K562 (cell line): ENCODE measurements around the gene ADGRF1. TPM values are rescaled to one million over a fixed set of nuclear protein-coding genes. Genes with fewer than 3 reads are reported as not detected.

Experiments
- ATAC-seq: fragments of 200-7000 bp; cut with Tn5 transposase; 3 replicates; pipeline ENCODE4 v1.9.1; 2020; ENCODE audit warnings: moderate library complexity
- BruUV-seq: library from RNA; stranded (reverse); fragments of 400-500 nt; replicated peaks from 2 replicates; lab custom pipeline; 2021; lab: Mats Ljungman, UMichigan
- CTCF ChIA-PET: fragments of 300-600 bp; formaldehyde crosslinking; extraction: SDS; loops from one replicate; lab custom pipeline; 2021; ENCODE audit warnings: low intra/inter-chr PET ratio; lab: Yijun Ruan, JAX
- POLR2A ChIA-PET: fragments of 300-600, 350-650 bp; sonication (Branson Sonifier 250); formaldehyde crosslinking; extraction: SDS; loops from one replicate; lab custom pipeline; 2021; ENCODE audit warnings: antibody characterized with exemption, inconsistent platforms; lab: Yijun Ruan, JAX
- DNase-seq, 4 experiments: peaks; one replicate each; pipeline versions ENCODE4 v3.0.0 to v3.0.0-alpha.2; 2011 to 2018; ENCODE audit warnings: low spot score in 3 of 4, mixed read lengths in 3 of 4; ENCODE audit errors: extremely low read depth in 1 of 4
- FAIRE-seq: peaks from 2 replicates; lab custom pipeline; 2011; peaks lifted over from hg19 to GRCh38; lab: Jason Lieb, UNC
- H2AFZ ChIP-seq: 2 replicates; pipeline ENCODE4 v1.6.0; 2011; ENCODE audit warnings: low read depth, low read length, control low read depth, inconsistent platforms
- H3K27ac ChIP-seq: fragments of 200-600 bp; 3 replicates; pipeline ENCODE4 v1.8.0; 2011; ENCODE audit warnings: low read depth, mild to moderate bottlenecking, control low read depth, inconsistent platforms, low read length, moderate library complexity, mixed read lengths; ENCODE audit errors: extremely low read depth
- H3K27me3 ChIP-seq, 2 experiments: fragments of 300-600 bp in 1 of 2; 2 replicates in 1 of 2; 3 replicates in 1 of 2; pipeline versions ENCODE4 v1.6.0 to v1.8.0; 2011; ENCODE audit warnings: inconsistent platforms in 2 of 2, low read length in 2 of 2, mild to moderate bottlenecking in 1 of 2, mixed read lengths in 1 of 2, moderate library complexity in 1 of 2; ENCODE audit not compliant: control insufficient read depth in 2 of 2, insufficient read depth in 2 of 2
- H3K36me3 ChIP-seq: fragments of 300-600 bp; 3 replicates; pipeline ENCODE4 v1.8.0; 2011; ENCODE audit warnings: mild to moderate bottlenecking, low read length, inconsistent platforms; ENCODE audit not compliant: control insufficient read depth, insufficient read depth
- H3K4me1 ChIP-seq, 2 experiments: fragments of 200-600 bp in 1 of 2; replicated peaks in 1 of 2; 2 replicates in 1 of 2; 3 replicates in 1 of 2; pipeline versions ENCODE4 v1.5.1 to v1.8.0; 2011; ENCODE audit warnings: inconsistent platforms in 2 of 2, low read length in 2 of 2, mild to moderate bottlenecking in 1 of 2, mixed read lengths in 1 of 2, moderate library complexity in 1 of 2; ENCODE audit not compliant: control insufficient read depth in 2 of 2, insufficient read depth in 2 of 2
- H3K4me2 ChIP-seq: 2 replicates; pipeline ENCODE4 v1.6.1; 2011; ENCODE audit warnings: low read length, control low read depth, inconsistent platforms, mixed read lengths; ENCODE audit not compliant: insufficient read depth
- H3K4me3 ChIP-seq: fragments of 200-600 bp; sonication (generic), shearing (Covaris generic); 2 replicates; pipeline ENCODE4 v1.5.1; 2016; ENCODE audit warnings: control low read depth, inconsistent platforms
- H3K79me2 ChIP-seq: fragments of 200-600 bp; 3 replicates; pipeline ENCODE4 v1.8.0; 2011; ENCODE audit warnings: low read length, inconsistent platforms; ENCODE audit not compliant: control insufficient read depth, insufficient read depth
- H3K9ac ChIP-seq, 2 experiments: 2 replicates each; pipeline versions ENCODE4 v1.6.0 to v1.6.1; 2011; ENCODE audit warnings: low read depth in 2 of 2, low read length in 2 of 2, control low read depth in 1 of 2, inconsistent platforms in 1 of 2, mild to moderate bottlenecking in 1 of 2, mixed read lengths in 1 of 2; ENCODE audit not compliant: insufficient read depth in 1 of 2
- H3K9me1 ChIP-seq: one replicate; pipeline ENCODE4 v1.6.0; 2011; ENCODE audit warnings: inconsistent platforms, mild to moderate bottlenecking, low read length, moderate library complexity; ENCODE audit not compliant: control insufficient read depth, insufficient read depth
- H3K9me3 ChIP-seq: replicated peaks from 2 replicates; pipeline ENCODE4 v1.5.1; 2011; ENCODE audit warnings: low read depth, low read length, inconsistent platforms; ENCODE audit not compliant: control insufficient read depth, insufficient read depth
- H4K20me1 ChIP-seq: replicated peaks from 2 replicates; pipeline ENCODE4 v1.6.1; 2011; ENCODE audit warnings: low read length, inconsistent platforms, mixed read lengths; ENCODE audit not compliant: control insufficient read depth, insufficient read depth
- ERF ChIP-seq: fragments of 450-650 bp; formaldehyde crosslinking; IDR thresholded peaks from 2 replicates; pipeline ENCODE4 v1.4.0; 2020; ENCODE audit warnings: mild to moderate bottlenecking, mixed read lengths
- FOXA1 ChIP-seq: fragments of 450-650 bp; IDR thresholded peaks from 2 replicates; pipeline ENCODE4 v1.6.1; 2016; ENCODE audit warnings: mild to moderate bottlenecking, borderline replicate concordance
- FOXP1 ChIP-seq: sonication (generic); formaldehyde crosslinking; IDR thresholded peaks from 2 replicates; pipeline ENCODE4 v1.8.0; 2022; ENCODE audit warnings: mild to moderate bottlenecking, missing genetic modification reagents
- KAT7 ChIP-seq: sonication (generic); formaldehyde crosslinking; IDR thresholded peaks from 2 replicates; pipeline ENCODE4 v1.8.0; 2022; ENCODE audit warnings: missing genetic modification reagents, mild to moderate bottlenecking, borderline replicate concordance
- MCM3 ChIP-seq: fragments of 450-650 bp; IDR thresholded peaks from 2 replicates; pipeline ENCODE4 v1.6.1; 2016
- MCM5 ChIP-seq: fragments of 450-650 bp; IDR thresholded peaks from 2 replicates; pipeline ENCODE4 v1.6.1; 2016; ENCODE audit warnings: low read depth
- NR1H2 ChIP-seq: sonication (generic); formaldehyde crosslinking; IDR thresholded peaks from 2 replicates; pipeline ENCODE4 v1.4.0; 2020; ENCODE audit warnings: mild to moderate bottlenecking, missing genetic modification reagents
- SMC3 ChIP-seq: conservative IDR thresholded peaks from 2 replicates; pipeline ENCODE4 v1.6.1; 2011; ENCODE audit warnings: low read depth, low read length, improper control_type of control experiment; ENCODE audit not compliant: insufficient read depth
- SOX6 ChIP-seq: fragments of 450-650 bp; IDR thresholded peaks from 2 replicates; pipeline ENCODE4 v1.6.1; 2014; ENCODE audit warnings: mild to moderate bottlenecking
- ZNF696 ChIP-seq: fragments of 250-450 bp; sonication (Bioruptor Pico); conservative IDR thresholded peaks from 2 replicates; pipeline ENCODE4 v1.4.0; 2020; ENCODE audit warnings: mild to moderate bottlenecking, moderate library complexity
- ZNF764 ChIP-seq: fragments of 250-450 bp; sonication (Bioruptor Pico); IDR thresholded peaks from 2 replicates; pipeline ENCODE4 v1.4.0; 2020; ENCODE audit warnings: low read depth, mild to moderate bottlenecking, moderate library complexity
- ZSCAN32 ChIP-seq: fragments of 450-650 bp; formaldehyde crosslinking; IDR thresholded peaks from 2 replicates; pipeline ENCODE4 v1.4.0; 2020; ENCODE audit warnings: mild to moderate bottlenecking, moderate library complexity
- WGBS: fragments of 100-300 bp; shearing (Covaris generic); methylation state at CpG from one replicate; pipeline ENCODE4 v1.1.6; 2016; ENCODE audit warnings: low coverage, mixed read lengths; ENCODE audit not compliant: insufficient coverage; ENCODE audit errors: missing lambda C conversion rate; 5-methylcytosine and 5-hydroxymethylcytosine counted together
- in situ Hi-C: fragments of 300-500 bp; cut with MboI; formaldehyde crosslinking; loops from 4 replicates; pipeline ENCODE4 v1.15.0; 2018; ENCODE audit warnings: inconsistent platforms, mixed read lengths
- intact Hi-C: fragments of 100-400 bp; cut with micrococcal nuclease; formaldehyde crosslinking; loops from 2 replicates; pipeline ENCODE4 v1.14.2; 2022
- polyA plus RNA-seq, 8 experiments: library from polyadenylated mRNA; depleted of rRNA in 4 of 8; stranded (reverse) in 5 of 8; unstranded in 3 of 8; fragments of >200 nt; fragmentation: Nextera tagmentation in 2 of 8; fragmentation: Illumina TruSeq in 1 of 8; extraction: Ambion mirVana in 2 of 8; extraction: Trizol in 1 of 8; gene quantifications; 2 replicates each; pipeline versions ENCODE4 v1.2.1 to v1.2.3, GENCODE V29; 2011 to 2014; ENCODE audit warnings: inconsistent platforms in 1 of 8, missing spikeins in 1 of 8
- total RNA-seq, 7 experiments: library from RNA; depleted of rRNA in 6 of 7; stranded (reverse); fragments of >200 nt in 6 of 7; fragmentation: Illumina TruSeq in 2 of 7; extraction: Trizol in 2 of 7; gene quantifications; 2 replicates each; pipeline versions ENCODE4 v1.2.1 to v1.2.3, GENCODE V29; 2011 to 2021; ENCODE audit warnings: low replicate concordance in 1 of 7

Gene ADGRF1
- total and polyA plus RNA-seq, 9 of the 15 experiments (the other 6 are each of a cell fraction or from before 2014, with no cell fraction given), result not detected

GRCh38 chr6:47005486-47005885 is 36.6 kb downstream of the ADGRF1 start:
- BruUV-seq, result no TSS peak
- no peak for TF ChIP-seq ZNF696 (CRISPR knock-in tag)
- TF ChIP-seq KAT7 (CRISPR knock-in tag), result no peak
- no peak for TF ChIP-seq MCM3
- no peak for TF ChIP-seq SMC3
- no peak for TF ChIP-seq NR1H2 (CRISPR knock-in tag)
- no peak for TF ChIP-seq MCM5
- no peak for TF ChIP-seq SOX6
- no peak for TF ChIP-seq ZSCAN32
- TF ChIP-seq ERF (CRISPR knock-in tag), result no peak
- no peak for TF ChIP-seq FOXP1
- TF ChIP-seq FOXA1, result no peak
- TF ChIP-seq ZNF764 (CRISPR knock-in tag), result no peak
- POLR2A ChIA-PET, result interaction anchor here (0.7 kb wide), 1 partner anchor 452 kb away, joined by 3 read pairs; no protein-coding TSS in a partner anchor
- in situ Hi-C loops (no loop called here), intact Hi-C loops (no loop called here)
- CTCF ChIA-PET, result no interaction called here
- Histone ChIP-seq H3K9ac (no peak overlapping the region), H2AFZ (no peak overlapping the region), H3K36me3 (no peaks in the 10 kb centered on the region), H3K4me2 (no peak overlapping the region), H3K4me1 (no peaks in the 10 kb centered on the region), H3K9me3 (no peaks in the 10 kb centered on the region), H4K20me1 (no peaks in the 10 kb centered on the region), H3K79me2 (no peaks in the 10 kb centered on the region), H3K27me3 (peaks cover 0 to 7% of the 10 kb centered on the region in 2 experiments; a peak in 2 of 5 replicates), H3K9me1 (no peaks in the 10 kb centered on the region), H3K4me3 (no peak overlapping the region), H3K27ac (no peak overlapping the region)
- 5% methylated on average over 1 of the region's 1 CpG for WGBS
- DNase-seq, result no peak
- FAIRE-seq, result no peak
- ATAC-seq, result no peak
